ENCODE results near the gene DMC1. TPM values are rescaled to one million over a fixed set of nuclear protein-coding genes. Genes with fewer than 3 reads are reported as not detected.

Gene DMC1
- total and polyA plus RNA-seq, 10 of the 15 experiments (the other 5 are each of a cell fraction or from before 2014, with no cell fraction given): 1.0 to 21.0 (median 4.5) TPM

DNA sequence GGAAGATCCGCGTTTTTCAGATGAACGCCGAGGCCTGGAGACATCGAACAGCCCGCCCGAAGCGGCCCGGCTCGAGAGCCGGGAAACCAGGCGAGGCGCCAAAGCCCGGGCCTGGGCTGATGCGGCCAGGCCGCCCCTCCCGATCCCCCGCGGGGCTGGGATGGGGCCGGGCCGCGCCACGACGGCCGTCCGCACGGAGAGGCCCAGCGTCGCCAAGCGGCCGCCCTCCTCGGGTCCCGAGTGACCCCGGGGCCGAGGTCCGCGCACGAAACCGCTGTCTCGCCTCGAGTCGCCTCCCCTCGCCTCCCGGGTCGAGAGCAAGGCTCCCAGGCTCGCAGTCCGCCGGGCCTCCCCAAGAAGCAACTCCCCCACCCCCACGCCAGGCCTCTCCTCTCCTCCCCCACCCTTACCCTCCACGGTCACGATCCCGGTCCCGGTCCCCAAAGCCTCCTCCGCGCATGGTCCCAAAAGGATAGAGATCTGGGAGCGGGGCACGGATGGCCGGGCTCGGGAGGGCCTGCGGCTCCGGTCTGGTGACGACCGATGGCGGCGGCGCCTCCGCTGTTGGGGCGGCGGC lies 64.4 kb downstream of the DMC1 start (continued):
- TF ChIP-seq, protein P1, sequence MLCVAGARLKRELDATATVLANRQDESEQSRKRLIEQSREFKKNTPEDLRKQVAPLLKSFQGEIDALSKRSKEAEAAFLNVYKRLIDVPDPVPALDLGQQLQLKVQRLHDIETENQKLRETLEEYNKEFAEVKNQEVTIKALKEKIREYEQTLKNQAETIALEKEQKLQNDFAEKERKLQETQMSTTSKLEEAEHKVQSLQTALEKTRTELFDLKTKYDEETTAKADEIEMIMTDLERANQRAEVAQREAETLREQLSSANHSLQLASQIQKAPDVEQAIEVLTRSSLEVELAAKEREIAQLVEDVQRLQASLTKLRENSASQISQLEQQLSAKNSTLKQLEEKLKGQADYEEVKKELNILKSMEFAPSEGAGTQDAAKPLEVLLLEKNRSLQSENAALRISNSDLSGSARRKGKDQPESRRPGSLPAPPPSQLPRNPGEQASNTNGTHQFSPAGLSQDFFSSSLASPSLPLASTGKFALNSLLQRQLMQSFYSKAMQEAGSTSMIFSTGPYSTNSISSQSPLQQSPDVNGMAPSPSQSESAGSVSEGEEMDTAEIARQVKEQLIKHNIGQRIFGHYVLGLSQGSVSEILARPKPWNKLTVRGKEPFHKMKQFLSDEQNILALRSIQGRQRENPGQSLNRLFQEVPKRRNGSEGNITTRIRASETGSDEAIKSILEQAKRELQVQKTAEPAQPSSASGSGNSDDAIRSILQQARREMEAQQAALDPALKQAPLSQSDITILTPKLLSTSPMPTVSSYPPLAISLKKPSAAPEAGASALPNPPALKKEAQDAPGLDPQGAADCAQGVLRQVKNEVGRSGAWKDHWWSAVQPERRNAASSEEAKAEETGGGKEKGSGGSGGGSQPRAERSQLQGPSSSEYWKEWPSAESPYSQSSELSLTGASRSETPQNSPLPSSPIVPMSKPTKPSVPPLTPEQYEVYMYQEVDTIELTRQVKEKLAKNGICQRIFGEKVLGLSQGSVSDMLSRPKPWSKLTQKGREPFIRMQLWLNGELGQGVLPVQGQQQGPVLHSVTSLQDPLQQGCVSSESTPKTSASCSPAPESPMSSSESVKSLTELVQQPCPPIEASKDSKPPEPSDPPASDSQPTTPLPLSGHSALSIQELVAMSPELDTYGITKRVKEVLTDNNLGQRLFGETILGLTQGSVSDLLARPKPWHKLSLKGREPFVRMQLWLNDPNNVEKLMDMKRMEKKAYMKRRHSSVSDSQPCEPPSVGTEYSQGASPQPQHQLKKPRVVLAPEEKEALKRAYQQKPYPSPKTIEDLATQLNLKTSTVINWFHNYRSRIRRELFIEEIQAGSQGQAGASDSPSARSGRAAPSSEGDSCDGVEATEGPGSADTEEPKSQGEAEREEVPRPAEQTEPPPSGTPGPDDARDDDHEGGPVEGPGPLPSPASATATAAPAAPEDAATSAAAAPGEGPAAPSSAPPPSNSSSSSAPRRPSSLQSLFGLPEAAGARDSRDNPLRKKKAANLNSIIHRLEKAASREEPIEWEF (IDR thresholded peaks at IDR 0.05; ENCODE audit: insufficient replicate concordance, low read depth, low read length): no peak
- TF ChIP-seq, protein P2, sequence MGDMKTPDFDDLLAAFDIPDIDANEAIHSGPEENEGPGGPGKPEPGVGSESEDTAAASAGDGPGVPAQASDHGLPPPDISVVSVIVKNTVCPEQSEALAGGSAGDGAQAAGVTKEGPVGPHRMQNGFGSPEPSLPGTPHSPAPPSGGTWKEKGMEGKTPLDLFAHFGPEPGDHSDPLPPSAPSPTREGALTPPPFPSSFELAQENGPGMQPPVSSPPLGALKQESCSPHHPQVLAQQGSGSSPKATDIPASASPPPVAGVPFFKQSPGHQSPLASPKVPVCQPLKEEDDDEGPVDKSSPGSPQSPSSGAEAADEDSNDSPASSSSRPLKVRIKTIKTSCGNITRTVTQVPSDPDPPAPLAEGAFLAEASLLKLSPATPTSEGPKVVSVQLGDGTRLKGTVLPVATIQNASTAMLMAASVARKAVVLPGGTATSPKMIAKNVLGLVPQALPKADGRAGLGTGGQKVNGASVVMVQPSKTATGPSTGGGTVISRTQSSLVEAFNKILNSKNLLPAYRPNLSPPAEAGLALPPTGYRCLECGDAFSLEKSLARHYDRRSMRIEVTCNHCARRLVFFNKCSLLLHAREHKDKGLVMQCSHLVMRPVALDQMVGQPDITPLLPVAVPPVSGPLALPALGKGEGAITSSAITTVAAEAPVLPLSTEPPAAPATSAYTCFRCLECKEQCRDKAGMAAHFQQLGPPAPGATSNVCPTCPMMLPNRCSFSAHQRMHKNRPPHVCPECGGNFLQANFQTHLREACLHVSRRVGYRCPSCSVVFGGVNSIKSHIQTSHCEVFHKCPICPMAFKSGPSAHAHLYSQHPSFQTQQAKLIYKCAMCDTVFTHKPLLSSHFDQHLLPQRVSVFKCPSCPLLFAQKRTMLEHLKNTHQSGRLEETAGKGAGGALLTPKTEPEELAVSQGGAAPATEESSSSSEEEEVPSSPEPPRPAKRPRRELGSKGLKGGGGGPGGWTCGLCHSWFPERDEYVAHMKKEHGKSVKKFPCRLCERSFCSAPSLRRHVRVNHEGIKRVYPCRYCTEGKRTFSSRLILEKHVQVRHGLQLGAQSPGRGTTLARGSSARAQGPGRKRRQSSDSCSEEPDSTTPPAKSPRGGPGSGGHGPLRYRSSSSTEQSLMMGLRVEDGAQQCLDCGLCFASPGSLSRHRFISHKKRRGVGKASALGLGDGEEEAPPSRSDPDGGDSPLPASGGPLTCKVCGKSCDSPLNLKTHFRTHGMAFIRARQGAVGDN (IDR thresholded peaks at IDR 0.05): peak; percentile 59; the same call in 1 of the 2 replicates
- TF ChIP-seq NRF1 (conservative IDR thresholded peaks at IDR 0.05; ENCODE audit: low read depth, low read length) (no peak), TAF1 (IDR thresholded peaks at IDR 0.05; ENCODE audit: borderline replicate concordance, low read depth, low read length) (no peak), POLR2A (IDR thresholded peaks at IDR 0.05; ENCODE audit: low read depth, low read length) (peak; percentile 61), POU2F2 (IDR thresholded peaks at IDR 0.05; ENCODE audit: borderline replicate concordance, low read depth, low read length) (0 out of 3 replicates have a peak, but pooled peaks have one; percentile 11), MYB (IDR thresholded peaks at IDR 0.05; ENCODE audit: borderline replicate concordance, low read depth, low read length) (no peak), SUZ12 (IDR thresholded peaks at IDR 0.05; ENCODE audit: unreplicated experiment) (no peak), EP300 (IDR thresholded peaks at IDR 0.05; ENCODE audit: borderline replicate concordance in 1 of 2, control insufficient read depth in 1 of 2, low read depth in 2 of 2, low read length in 2 of 2) (no peak), IRF4 (IDR thresholded peaks at IDR 0.05; ENCODE audit: low read depth, low read length) (no peak), WRNIP1 (IDR thresholded peaks at IDR 0.05; ENCODE audit: borderline replicate concordance, low read depth, low read length) (no peak), GATAD2B (conservative IDR thresholded peaks at IDR 0.05; ENCODE audit: low read depth) (peak; percentile 77; the same call in 1 of the 2 replicates), SIX5 (IDR thresholded peaks at IDR 0.05; ENCODE audit: low read depth, low read length, severe bottlenecking) (no peak)
- TF ChIP-seq, protein P3, sequence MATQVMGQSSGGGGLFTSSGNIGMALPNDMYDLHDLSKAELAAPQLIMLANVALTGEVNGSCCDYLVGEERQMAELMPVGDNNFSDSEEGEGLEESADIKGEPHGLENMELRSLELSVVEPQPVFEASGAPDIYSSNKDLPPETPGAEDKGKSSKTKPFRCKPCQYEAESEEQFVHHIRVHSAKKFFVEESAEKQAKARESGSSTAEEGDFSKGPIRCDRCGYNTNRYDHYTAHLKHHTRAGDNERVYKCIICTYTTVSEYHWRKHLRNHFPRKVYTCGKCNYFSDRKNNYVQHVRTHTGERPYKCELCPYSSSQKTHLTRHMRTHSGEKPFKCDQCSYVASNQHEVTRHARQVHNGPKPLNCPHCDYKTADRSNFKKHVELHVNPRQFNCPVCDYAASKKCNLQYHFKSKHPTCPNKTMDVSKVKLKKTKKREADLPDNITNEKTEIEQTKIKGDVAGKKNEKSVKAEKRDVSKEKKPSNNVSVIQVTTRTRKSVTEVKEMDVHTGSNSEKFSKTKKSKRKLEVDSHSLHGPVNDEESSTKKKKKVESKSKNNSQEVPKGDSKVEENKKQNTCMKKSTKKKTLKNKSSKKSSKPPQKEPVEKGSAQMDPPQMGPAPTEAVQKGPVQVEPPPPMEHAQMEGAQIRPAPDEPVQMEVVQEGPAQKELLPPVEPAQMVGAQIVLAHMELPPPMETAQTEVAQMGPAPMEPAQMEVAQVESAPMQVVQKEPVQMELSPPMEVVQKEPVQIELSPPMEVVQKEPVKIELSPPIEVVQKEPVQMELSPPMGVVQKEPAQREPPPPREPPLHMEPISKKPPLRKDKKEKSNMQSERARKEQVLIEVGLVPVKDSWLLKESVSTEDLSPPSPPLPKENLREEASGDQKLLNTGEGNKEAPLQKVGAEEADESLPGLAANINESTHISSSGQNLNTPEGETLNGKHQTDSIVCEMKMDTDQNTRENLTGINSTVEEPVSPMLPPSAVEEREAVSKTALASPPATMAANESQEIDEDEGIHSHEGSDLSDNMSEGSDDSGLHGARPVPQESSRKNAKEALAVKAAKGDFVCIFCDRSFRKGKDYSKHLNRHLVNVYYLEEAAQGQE (IDR thresholded peaks at IDR 0.05; ENCODE audit: low read depth, low read length): no peak
- TF ChIP-seq, protein P4, sequence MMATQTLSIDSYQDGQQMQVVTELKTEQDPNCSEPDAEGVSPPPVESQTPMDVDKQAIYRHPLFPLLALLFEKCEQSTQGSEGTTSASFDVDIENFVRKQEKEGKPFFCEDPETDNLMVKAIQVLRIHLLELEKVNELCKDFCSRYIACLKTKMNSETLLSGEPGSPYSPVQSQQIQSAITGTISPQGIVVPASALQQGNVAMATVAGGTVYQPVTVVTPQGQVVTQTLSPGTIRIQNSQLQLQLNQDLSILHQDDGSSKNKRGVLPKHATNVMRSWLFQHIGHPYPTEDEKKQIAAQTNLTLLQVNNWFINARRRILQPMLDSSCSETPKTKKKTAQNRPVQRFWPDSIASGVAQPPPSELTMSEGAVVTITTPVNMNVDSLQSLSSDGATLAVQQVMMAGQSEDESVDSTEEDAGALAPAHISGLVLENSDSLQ (IDR thresholded peaks at IDR 0.05): no peak

All from GM12878 (cell line).